HL-60 (cell line): ENCODE measurements around the gene ZNF716.

Source experiments
- DNase-seq, 2 experiments: peaks; one replicate each; pipeline ENCODE4 v3.0.0-alpha.2; 2010 to 2020; ENCODE audit warnings: low read depth in 1 of 2, low spot score in 1 of 2
- H3K27ac ChIP-seq: fragments of 250-450 bp; sonication (Bioruptor Pico); replicated peaks from 2 replicates; pipeline ENCODE4 v1.5.1; 2020; ENCODE audit warnings: mild to moderate bottlenecking, moderate library complexity
- H3K27me3 ChIP-seq: fragments of 250-450 bp; sonication (Bioruptor Pico); 2 replicates; pipeline ENCODE4 v1.5.1; 2021; ENCODE audit warnings: mild to moderate bottlenecking, moderate library complexity; ENCODE audit not compliant: insufficient read depth, poor library complexity, severe bottlenecking
- H3K4me3 ChIP-seq: replicated peaks from 2 replicates; pipeline ENCODE4 v1.5.1; 2011; ENCODE audit warnings: mild to moderate bottlenecking, control low read depth, low read length; ENCODE audit not compliant: insufficient read depth
- CTCF ChIP-seq: IDR thresholded peaks from one replicate; pipeline ENCODE4 v1.5.1; 2011; ENCODE audit warnings: low read length, control low read depth, inconsistent platforms; ENCODE audit not compliant: insufficient read depth
- GABPA ChIP-seq: IDR thresholded peaks from 2 replicates; pipeline ENCODE4 v1.6.1; 2012; ENCODE audit warnings: low read depth
- POLR2AphosphoS5 ChIP-seq: IDR thresholded peaks from 2 replicates; pipeline ENCODE4 v1.6.1; 2012; ENCODE audit warnings: low read depth
- REST ChIP-seq: IDR thresholded peaks from 2 replicates; pipeline ENCODE4 v1.6.1; 2012; ENCODE audit warnings: low read depth; ENCODE audit not compliant: insufficient replicate concordance
- SPI1 ChIP-seq: IDR thresholded peaks from 2 replicates; pipeline ENCODE4 v1.6.1; 2012; ENCODE audit warnings: low read depth, mild to moderate bottlenecking, borderline replicate concordance

The ZNF716 gene

GRCh38 chr7:57425969-57426628 is 23.9 kb upstream of the ZNF716 start:
- TF ChIP-seq GABPA (no peak), REST (no peak), CTCF (no peak), SPI1 (no peak), POLR2AphosphoS5 (no peak)
- H3K4me3 ChIP-seq = no peak overlapping the region
- H3K27ac ChIP-seq = no peak overlapping the region
- DNase-seq = no peak
- no peaks in the 10 kb centered on the region for H3K27me3 ChIP-seq

GRCh38 chr7:57426629-57427003 is 23.4 kb upstream of the ZNF716 start:
- DNase-seq = no peak
- no peaks in the 10 kb centered on the region for H3K27me3 ChIP-seq
- H3K27ac ChIP-seq = no peak overlapping the region
- no peak overlapping the region for H3K4me3 ChIP-seq
- TF ChIP-seq GABPA (no peak), REST (no peak), CTCF (no peak), SPI1 (no peak), POLR2AphosphoS5 (no peak)

- no peak for TF ChIP-seq REST
- TF ChIP-seq GABPA = no peak
- no peak for TF ChIP-seq CTCF
- no peak for TF ChIP-seq SPI1
- no peak for TF ChIP-seq POLR2AphosphoS5
- DNase-seq = no peak
- Histone ChIP-seq H3K27me3 (no peaks in the 10 kb centered on the region), H3K27ac (no peak overlapping the region), H3K4me3 (no peak overlapping the region)
Observed at GRCh38 chr7:57427146-57427545, 22.8 kb upstream of the ZNF716 start.
